Measurements from ENCODE around the gene CERS6.

The CERS6 gene

DNA sequence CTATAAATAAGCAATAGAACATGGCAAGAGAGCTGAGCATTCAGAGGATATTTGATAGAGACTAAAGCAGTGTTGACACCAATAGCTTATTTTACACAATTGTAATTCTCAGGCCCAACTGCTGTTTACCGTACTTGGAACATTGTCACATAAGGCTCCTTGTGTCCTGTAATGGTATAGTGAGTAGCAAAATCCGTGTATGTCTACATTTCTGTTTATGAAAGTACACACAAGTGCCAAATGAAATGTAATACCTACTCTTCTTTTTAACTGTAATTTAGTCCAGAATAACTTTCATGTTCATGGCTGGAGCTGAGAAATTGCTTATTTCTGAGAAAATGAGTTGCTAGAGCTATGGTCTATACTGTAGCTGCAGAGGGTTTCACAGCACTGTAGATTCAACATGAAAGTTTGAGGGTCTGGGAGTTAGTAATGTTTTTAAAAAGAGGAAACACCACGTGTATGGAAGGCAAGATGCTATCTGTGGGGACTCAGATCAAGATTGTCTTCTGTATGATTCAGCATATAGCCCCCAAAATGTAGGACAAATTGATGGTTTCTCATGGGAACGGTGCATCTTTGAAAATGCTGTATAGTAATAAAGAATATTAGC is 236.2 kb downstream of the CERS6 start:
- H3K4me3 ChIP-seq (ENCODE audit: low read depth, low read length): no peak overlapping the region

DNA sequence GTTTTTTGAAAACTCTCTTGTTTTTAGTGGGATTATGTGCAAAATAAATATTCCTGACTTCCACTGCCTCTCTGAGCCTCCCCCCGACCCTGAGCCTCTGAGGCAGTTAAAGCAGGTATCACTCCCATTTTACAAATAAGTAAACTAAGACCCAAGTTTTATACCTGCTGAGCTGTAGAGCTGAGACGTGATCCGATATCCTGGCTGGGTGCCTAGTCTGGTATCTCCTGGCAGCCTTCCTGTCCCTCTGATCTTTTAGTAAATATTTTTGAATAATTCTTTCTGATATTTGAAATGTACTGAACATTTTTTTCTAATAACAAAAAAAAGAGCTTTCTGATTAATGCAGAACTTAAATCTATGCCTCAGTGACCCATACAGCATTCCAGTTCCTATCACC is 238.1 kb downstream of the CERS6 start:
- no peak overlapping the region for H3K4me3 ChIP-seq (ENCODE audit: low read depth, low read length)

DNA sequence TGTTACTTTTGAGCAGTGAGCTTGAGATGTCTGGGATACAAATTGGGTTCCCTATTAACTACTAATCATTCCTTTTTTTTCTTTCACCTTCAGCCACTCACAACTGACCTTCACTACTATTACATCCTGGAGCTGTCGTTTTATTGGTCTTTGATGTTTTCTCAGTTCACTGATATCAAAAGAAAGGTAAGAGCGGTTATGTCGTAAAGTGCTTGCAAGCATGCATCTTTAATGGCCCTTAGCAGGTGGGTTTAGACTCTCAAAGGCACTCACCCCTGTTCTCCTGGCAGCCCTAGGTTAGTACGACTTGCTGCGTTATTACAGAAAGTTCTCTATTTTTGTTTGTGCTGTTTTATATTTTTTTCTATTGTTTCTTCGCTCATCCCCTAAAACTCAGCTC is 238.8 kb downstream of the CERS6 start:
- no peak overlapping the region for H3K4me3 ChIP-seq (ENCODE audit: low read depth, low read length)

DNA sequence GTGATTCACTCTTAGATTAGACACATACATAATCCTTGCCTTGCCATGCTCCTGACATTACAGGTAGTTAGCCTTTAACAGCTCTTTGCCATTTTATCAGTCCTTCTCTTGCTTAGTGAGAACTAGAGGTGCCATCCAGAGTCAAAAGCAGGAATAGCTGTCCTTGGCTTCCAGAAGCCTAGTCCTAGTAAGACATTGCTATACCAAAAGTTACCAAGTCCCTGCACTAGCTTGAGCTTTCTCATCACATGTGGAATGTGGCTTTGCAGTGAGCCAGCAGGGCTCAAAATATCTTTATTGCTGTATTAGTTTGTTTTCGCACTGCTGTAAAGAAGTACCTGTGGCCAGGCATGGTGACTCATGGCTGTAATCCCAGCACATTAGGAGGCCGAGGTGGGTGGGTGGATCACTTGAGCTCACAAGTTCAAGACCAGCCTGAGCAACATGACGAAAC is 241.6 kb downstream of the CERS6 start:
- H3K4me3 ChIP-seq (ENCODE audit: low read depth, low read length): no peak overlapping the region

DNA sequence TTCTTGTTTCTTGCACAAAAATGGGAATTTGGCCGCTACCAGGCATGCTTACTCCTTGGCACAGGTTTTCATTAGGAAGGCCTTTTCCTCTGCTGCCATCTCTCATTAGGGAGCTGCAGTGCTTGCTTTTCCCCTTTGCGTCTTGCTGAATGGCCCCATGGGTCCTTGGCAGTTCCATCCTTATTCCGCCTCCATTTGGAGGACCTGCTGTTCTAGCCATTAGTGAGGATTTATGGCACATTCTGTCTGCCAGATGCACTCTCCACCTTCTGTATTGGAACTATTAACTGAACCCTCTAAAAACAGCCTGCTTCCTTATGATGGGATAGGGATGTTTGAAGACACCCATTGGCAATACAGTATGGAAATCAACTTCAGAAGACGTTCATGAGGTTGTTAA is 242.9 kb downstream of the CERS6 start:
- no peak overlapping the region for H3K4me3 ChIP-seq (ENCODE audit: low read depth, low read length)

DNA sequence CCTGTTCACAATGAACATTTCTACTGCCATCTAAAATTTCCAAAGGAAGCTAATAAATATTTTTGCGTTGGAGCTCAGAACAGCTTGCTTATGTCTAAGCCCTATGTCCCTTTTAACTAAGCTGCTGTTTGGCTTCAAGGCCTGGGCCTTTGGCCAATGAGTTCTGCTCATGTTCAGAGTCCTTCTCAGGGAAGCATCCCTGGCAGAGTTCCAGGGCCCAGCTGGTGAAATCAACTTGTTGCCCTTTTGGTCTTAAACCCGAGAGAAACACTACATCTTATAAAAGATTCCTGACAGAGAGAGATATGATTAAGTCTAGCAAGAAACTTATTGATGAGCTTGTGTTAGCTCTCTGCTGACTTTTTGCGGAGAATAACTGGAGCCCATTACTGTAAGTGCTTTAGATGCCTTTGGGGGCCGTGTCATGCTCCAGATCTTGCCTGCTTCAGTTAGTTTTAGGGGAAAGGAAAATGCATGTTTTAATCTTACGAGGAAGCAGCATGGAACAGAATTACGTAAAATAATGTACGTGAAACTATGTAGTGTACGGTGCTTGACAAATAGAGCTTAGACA is 243.9 kb downstream of the CERS6 start:
- no peak overlapping the region for H3K4me3 ChIP-seq (ENCODE audit: low read depth, low read length)

DNA sequence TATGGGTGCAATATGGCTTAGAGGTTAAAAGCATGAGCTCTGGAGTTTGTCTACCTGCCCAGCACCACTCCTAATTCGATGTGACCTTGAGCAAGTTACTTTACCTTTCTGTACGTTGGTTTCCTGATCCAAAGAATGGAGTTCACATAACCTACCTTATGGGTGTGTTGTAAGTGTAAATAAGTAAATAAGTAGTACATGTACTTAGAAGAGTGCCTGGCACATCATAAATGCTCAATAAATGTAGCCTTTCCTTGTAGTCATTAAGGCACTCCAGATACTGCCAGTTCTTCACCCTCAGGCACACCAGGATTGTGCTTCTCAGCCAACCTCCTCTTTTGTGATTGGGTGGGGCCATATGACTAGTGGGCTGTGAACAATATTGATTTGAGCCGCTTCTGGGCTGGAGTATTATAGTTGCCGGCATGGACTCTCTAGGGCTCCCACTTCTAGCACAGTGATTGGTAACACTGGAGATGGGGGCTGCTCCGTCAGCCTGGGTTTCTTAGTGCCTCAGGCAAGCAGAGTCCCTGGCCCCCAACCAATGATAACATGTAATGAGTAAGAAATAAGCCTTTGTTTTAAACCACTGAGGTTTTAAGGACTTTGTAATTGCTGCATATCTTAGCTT is 244.7 kb downstream of the CERS6 start:
- H3K4me3 ChIP-seq (ENCODE audit: low read depth, low read length): no peak overlapping the region

DNA sequence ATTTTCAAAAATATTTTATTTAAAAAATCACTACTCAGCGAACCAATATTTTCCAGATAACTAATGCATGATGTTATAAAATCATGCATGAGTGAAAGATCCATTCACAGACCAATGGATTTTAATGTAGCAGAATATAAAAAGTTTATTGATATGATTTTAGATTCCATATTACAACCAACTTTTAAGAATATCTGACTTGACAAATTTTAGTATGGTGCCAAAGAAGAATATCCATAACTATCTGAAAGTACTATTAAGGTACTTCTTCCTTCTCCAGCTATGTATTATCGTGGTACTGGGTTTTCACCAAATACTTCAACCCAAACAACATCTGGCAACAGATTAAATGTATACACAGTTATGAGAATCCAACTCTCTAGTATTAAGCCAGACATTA is 246.5 kb downstream of the CERS6 start:
- H3K4me3 ChIP-seq (ENCODE audit: low read depth, low read length): no peak overlapping the region

DNA sequence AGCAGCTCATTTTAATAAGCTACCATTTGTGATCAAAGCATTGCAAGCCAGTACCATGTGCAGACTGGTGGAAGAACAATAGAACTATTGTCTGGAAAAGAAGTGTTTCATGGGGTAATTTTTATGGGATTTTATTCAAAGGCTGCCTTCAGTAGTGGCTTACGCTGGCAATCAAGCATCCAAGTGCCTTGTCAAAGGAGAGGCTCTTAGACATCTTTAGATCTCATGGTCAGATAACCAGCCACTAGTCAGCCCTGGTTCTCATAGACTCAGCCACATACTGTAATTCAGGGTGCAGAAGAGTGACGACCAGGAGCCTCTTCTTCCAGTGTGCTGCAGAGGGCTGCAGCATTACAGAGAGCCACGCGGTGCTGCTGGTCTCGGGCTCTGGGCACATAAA is 247.9 kb downstream of the CERS6 start:
- no peak overlapping the region for H3K4me3 ChIP-seq (ENCODE audit: low read depth, low read length)

DNA sequence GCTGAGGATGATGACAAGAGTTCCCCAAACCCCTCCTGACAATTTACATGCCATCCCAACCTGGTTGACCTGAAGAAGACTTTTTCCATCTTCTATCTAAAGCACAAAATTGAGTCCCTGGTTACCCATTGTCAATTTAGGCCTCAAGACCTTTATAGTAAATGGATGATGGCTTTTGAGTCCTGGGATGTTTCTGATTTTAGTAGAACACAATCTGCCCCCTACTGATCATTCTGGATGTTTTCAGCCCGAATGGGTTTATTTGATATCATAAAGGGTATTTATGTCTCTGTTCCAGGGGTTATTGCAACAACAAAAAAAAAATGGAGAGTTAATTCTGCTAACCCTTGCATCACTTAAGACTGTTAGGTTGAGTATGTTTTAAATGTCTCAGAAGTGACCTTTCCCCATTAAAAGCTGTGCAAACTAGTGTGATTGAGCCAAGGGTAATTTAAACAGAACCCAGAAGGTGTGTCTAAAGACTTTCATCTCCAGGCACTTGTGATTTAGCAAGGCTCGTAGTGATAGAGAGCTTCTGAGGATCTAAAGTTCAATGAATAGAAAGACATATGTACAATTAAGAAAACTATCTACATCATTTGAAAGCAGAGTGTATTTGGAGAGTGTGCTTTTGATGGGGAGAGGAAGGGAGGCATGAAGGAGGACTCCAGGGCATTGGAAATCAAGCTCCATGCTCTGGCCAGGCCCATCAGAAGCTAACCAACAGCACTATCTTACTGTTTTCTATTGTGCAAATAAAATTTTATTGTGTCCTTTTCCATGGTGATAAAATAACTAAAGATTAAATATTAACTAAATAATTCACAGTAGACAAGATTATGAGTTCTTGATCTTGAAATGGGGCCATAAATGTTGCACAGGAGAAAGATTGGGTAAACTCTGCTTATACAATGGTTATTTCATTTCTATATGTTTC is 249.7 kb downstream of the CERS6 start:
- H3K4me3 ChIP-seq (ENCODE audit: low read depth, low read length): no peak overlapping the region

DNA sequence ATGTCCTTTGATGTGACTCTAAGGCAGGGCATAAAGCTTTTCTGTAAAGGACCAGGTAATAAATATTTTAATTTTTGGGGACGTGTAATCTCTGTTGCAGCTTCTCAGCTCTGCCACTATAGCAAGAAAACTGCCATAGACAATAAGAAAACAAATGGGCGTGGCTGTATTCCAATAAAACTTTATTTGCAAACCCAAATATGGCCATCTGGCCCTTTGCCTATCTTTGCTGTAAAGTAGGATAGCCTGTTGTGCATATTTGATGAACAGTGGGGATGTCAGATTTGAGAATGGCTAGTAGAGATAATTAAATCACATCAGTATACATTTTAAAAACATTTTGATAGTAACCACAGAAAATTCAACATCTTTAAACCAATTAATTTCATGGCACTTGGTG is 250.7 kb downstream of the CERS6 start:
- no peak overlapping the region for H3K4me3 ChIP-seq (ENCODE audit: low read depth, low read length)

DNA sequence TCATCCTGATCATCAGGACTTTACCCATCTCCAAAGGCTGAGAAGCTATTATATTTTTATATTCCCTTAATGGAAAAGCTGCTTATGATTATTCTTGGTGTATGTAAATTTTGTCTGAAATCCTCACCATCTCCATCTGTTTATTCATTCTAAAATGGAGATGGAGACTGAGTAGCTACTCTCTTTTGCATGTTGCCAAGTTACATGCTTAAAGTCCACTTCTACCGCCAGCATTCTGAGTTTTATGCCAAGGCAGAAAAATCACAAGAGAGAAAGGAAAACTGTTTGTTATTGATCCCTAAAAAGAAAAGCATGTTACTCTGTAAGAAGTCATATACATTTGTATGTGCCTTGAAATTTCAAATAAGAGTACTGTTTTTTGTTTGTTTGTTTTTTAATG is 252.0 kb downstream of the CERS6 start:
- no peak overlapping the region for H3K4me3 ChIP-seq (ENCODE audit: low read depth, low read length)

DNA sequence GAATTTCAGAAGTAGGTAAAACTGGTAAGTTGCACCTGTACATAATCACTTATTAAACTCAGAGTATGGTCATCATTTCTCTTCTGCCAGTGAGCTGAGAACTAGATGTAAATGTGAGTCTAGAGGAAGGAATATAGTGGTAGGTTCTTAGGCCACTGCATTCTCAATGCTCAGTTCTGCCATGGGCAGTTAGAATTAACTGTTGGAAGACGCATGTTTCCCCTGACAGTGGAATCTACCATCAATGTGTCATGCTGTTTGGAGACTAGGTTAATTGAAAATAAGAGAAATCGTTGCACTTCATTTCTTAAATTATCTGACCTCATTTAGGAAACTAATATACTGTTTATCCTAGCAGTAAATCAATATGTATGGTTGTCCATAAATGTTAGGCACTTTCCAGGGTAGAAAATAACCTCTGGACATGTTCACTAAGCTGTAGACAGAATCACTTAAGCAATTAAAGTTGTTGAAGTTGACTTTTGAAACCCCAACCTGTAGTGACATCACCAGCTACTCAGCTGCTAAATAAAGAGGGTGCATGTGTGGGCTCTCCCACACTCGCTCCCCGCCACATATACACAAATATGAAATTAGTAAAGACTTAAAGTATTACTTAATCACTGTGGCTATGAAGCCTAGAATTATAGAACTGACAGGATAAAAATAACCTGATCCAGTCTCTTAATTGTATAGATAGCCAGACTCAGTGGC is 254.8 kb downstream of the CERS6 start:
- H3K4me3 ChIP-seq (ENCODE audit: low read depth, low read length): no peak overlapping the region

DNA sequence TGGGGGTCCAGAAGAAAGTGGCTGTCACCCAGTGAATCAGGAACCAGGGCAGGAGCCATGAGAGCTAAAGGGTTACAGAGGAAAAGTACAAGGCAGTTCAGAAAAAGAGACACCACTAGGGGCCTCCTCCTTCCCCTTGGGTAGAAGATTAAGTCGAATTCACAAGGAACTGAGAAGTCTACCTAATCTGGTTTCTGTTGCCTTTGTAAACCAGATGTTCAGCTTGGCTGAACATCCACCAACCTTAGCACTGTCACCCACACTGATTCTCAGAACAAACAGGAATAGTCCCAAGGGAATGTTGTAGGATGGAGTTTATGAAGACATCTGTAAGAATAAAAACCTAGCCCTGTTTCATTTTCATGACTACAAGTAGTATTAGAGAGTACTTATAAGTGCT is 256.0 kb downstream of the CERS6 start:
- no peak overlapping the region for H3K4me3 ChIP-seq (ENCODE audit: low read depth, low read length)

DNA sequence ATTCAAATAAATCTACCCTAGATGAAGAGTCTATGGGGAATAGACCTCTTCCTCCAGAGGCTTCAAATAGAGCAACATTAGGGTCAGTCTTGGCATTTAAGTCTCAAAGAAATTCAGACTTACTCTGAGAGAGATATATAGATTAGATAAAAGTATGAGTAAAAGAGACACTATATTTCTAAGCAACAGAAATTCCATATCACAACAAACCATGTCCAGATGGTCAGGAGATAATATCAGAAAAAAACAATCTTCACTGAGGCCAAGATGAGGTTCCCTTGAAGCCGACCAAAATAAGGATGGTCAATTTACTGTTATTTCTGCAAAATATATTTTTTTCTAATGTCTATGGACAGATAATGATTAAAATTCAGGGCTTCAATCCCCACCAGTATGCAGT is 257.3 kb downstream of the CERS6 start:
- H3K4me3 ChIP-seq (ENCODE audit: low read depth, low read length): no peak overlapping the region

DNA sequence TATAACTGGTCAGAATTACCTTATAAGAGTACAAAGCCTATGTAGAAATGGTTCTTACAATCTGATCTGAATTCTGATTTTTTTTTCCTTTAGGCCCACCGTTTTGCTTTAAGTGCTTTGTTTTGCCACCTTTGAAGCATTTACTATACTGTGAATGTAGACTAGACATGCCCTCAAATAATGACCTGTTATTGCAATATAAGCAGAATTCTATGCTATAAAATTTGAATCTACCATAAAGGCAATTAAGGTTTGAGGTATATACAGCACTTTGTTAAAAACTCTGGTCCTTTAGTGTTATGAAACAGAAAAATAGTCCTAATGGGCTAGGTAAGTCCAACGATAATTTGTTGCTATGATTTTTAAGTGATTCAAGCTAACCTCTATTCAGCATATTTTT is 259.8 kb downstream of the CERS6 start:
- no peak overlapping the region for H3K4me3 ChIP-seq (ENCODE audit: low read depth, low read length)

DNA sequence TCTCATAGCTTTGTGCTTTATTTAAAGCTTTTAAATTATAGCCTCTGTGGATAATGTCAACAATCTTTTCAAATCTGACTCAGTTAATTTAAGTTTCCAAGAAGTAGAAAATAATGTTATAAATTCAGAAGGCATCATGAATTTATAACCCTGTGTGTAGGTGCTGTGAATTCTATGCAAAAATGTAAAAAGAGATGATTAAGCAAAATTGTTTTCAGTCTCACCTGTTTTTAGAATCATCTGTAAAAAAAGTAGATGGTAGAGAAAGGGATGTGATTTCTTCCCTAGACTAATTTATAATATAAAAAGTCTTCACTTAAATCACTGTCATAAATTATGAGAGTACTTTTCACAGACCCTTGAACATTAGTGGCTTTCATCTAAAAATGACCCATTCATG is 260.8 kb downstream of the CERS6 start:
- no peak overlapping the region for H3K4me3 ChIP-seq (ENCODE audit: low read depth, low read length)

DNA sequence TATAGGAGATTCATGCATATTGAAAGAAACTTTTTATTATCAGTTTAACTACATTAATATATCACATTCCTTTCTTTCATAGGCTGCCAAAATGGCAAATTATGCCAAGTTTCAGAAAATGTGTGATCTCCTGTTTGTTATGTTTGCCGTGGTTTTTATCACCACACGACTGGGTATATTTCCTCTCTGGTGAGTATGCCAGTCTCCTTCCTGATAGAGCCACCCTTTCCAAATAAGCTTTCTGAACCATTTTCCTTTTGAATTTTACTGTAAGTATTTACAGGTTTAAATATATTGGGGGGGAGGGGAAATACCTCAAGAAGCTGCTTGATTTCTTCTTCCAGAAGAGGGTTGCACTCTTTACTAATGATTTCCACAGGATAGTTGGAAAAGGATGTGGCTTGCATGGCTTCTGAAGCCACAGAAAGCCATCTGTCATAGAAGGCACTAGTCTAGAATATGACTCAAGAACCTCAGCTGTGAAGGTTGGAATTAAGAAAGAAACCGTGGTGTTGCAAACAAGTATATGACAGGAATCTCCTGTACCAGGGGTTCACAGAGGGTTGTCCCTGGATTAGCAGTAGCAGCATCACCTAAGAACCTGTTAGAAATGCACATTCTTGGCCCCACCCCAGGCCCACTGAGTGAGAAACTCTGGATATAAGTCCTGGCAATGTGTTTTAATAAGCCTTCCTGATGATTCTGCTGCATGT is 261.9 kb downstream of the CERS6 start:
- H3K4me3 ChIP-seq (ENCODE audit: low read depth, low read length): no peak overlapping the region

DNA sequence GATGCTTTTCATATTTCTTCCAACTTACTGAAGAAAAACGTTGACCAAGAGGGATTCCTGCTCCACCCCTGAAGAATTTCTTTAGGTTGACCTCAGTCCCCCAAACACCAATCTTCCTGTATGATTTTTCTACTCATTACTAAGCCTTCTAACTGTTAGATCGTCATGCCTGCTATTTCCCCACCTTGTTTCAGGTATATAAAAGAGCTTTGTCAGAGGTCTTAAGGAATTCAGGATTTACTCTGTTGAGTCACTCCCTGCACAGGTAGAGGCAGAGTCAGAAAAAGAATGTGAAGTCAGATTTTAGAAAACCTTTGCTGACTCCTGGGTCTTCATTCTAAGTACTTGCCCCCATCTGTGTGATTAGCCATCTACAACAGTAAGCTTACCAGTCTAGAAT is 262.6 kb downstream of the CERS6 start:
- no peak overlapping the region for H3K4me3 ChIP-seq (ENCODE audit: low read depth, low read length)

DNA sequence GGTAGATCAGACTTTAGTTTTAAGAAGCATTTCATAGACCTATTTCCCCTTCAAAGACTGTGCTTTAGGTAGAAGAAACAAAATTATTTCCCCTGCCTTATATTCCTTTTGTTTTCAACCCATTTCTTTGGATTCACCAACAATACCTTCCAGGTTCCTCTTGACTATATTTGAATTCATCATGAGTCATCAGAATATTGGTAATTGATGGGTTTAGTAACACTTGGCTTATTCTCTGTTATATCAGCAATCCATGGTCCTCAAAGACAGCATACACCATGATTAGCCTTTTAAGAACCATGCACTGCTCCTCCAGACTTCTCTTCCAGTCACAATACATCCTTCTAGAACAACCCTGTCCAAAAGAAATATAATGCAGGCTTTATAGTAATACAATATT is 263.4 kb downstream of the CERS6 start:
- H3K4me3 ChIP-seq (ENCODE audit: low read depth, low read length): no peak overlapping the region
